PC-9 (cell line): ENCODE measurements around the gene L3MBTL3. TPM values are rescaled to one million over a fixed set of nuclear protein-coding genes. Genes with fewer than 3 reads are reported as not detected.

Experiments used
- BruUV-seq: library from RNA; stranded (reverse); fragments of 400-500 nt; replicated peaks from 2 replicates; lab custom pipeline; 2021; lab: Mats Ljungman, UMichigan
- CTCF ChIA-PET: fragments of 300-600 bp; sonication (Branson Sonifier 250); formaldehyde crosslinking; loops from one replicate; lab custom pipeline; 2022; ENCODE audit warnings: antibody characterized with exemption; lab: Charles Lee
- POLR2A ChIA-PET: fragments of 300-600 bp; sonication (Branson Sonifier 250); formaldehyde crosslinking; loops from one replicate; lab custom pipeline; 2022; ENCODE audit warnings: antibody characterized with exemption; ENCODE audit not compliant: unreplicated experiment; lab: Charles Lee
- DNase-seq, 2 experiments: peaks; one replicate each; pipeline versions ENCODE4 v3.0.0 to v3.0.0-alpha.2; 2015 to 2022; ENCODE audit warnings: mixed read lengths in 1 of 2
- H2AFZ ChIP-seq: fragments of 200-600 bp; sonication (generic); 2 replicates; pipeline ENCODE4 v1.8.1; 2017; ENCODE audit warnings: antibody characterized with exemption
- H3F3A ChIP-seq: fragments of 200-600 bp; sonication (generic); 2 replicates; pipeline ENCODE4 v1.8.1; 2017; ENCODE audit warnings: antibody characterized with exemption, mild to moderate bottlenecking, low read depth; ENCODE audit not compliant: insufficient read depth
- H3K27ac ChIP-seq: fragments of 200-600 bp; sonication (generic); 2 replicates; pipeline ENCODE4 v1.6.1; 2016; ENCODE audit warnings: mixed run types
- H3K27me3 ChIP-seq: fragments of 200-600 bp; sonication (generic); 2 replicates; pipeline ENCODE4 v1.6.1; 2016; ENCODE audit warnings: low read depth, mixed run types; ENCODE audit not compliant: insufficient read depth
- H3K36me3 ChIP-seq: fragments of 200-600 bp; sonication (generic); 2 replicates; pipeline ENCODE4 v1.6.1; 2016; ENCODE audit warnings: low read depth, mixed run types
- H3K4me1 ChIP-seq: fragments of 200-600 bp; sonication (generic); replicated peaks from 2 replicates; pipeline ENCODE4 v1.6.1; 2016; ENCODE audit warnings: mixed run types; ENCODE audit not compliant: insufficient read depth
- H3K4me2 ChIP-seq: fragments of 200-600 bp; sonication (generic); 2 replicates; pipeline ENCODE4 v1.6.1; 2017; ENCODE audit warnings: mixed run types
- H3K4me3 ChIP-seq: fragments of 200-600 bp; sonication (generic); 2 replicates; pipeline ENCODE4 v1.6.1; 2016; ENCODE audit warnings: mixed run types
- H3K79me2 ChIP-seq: fragments of 200-600 bp; sonication (generic); 2 replicates; pipeline ENCODE4 v1.6.1; 2017; ENCODE audit warnings: low read depth, mixed run types
- H3K9me2 ChIP-seq: fragments of 200-600 bp; sonication (generic); 2 replicates; pipeline ENCODE4 v1.8.1; 2017; ENCODE audit warnings: mild to moderate bottlenecking; ENCODE audit not compliant: insufficient read depth
- H3K9me3 ChIP-seq: fragments of 200-600 bp; sonication (generic); 2 replicates; pipeline ENCODE4 v1.8.1; 2016; ENCODE audit warnings: low read depth; ENCODE audit not compliant: insufficient read depth
- H4K20me1 ChIP-seq: fragments of 200-600 bp; sonication (generic); 2 replicates; pipeline ENCODE4 v1.8.1; 2017; ENCODE audit not compliant: insufficient read depth
- CTCF ChIP-seq: fragments of 200-600 bp; sonication (generic); conservative IDR thresholded peaks from 2 replicates; pipeline ENCODE4 v1.6.1; 2017; ENCODE audit warnings: mixed run types, antibody characterized with exemption, mild to moderate bottlenecking, moderate library complexity
- EZH2 ChIP-seq: fragments of 200-600 bp; sonication (generic); IDR thresholded peaks from 2 replicates; pipeline ENCODE4 v1.8.0; 2017; ENCODE audit warnings: antibody characterized with exemption, low read depth
- intact Hi-C: fragments of 100-400 bp; cut with micrococcal nuclease; formaldehyde crosslinking; loops from one replicate; pipeline ENCODE4 v1.10.0; 2022; ENCODE audit not compliant: unreplicated experiment
- total RNA-seq: library from RNA; stranded (reverse); gene quantifications from 2 replicates; pipeline ENCODE4 v1.2.3, GENCODE V29; 2021

L3MBTL3 gene
- total RNA-seq, 1 experiment from 2014 or later, result 6.1 TPM

- H3K9me3 ChIP-seq, result no peaks in the 10 kb centered on the region
- no peaks in the 10 kb centered on the region for H3K36me3 ChIP-seq
- intact Hi-C loops, result no loop called here
- H3K27me3 ChIP-seq, result no peaks in the 10 kb centered on the region
- POLR2A ChIA-PET, result no interaction called here
- no peaks in the 10 kb centered on the region for H3K4me1 ChIP-seq
- H2AFZ ChIP-seq, result peak overlapping the region; percentile 9; the same call in 1 of the 2 replicates
- CTCF ChIA-PET, result no interaction called here
- H3K9me2 ChIP-seq, result no peaks in the 10 kb centered on the region
- H3K79me2 ChIP-seq, result no peaks in the 10 kb centered on the region
- no peak overlapping the region for H3K4me3 ChIP-seq
- H4K20me1 ChIP-seq, result no peaks in the 10 kb centered on the region
- BruUV-seq, result no TSS peak
- H3F3A ChIP-seq, result no peaks in the 10 kb centered on the region
- no peak overlapping the region for H3K27ac ChIP-seq
- DNase-seq, result no peak
- TF ChIP-seq CTCF, result no peak
- TF ChIP-seq EZH2, result no peak
- no peak overlapping the region for H3K4me2 ChIP-seq
Measured at GRCh38 chr6:130132286-130132701, 113.9 kb downstream of the L3MBTL3 start.

- POLR2A ChIA-PET, result no interaction called here
- BruUV-seq, result no TSS peak
Measured at GRCh38 chr6:130134582-130134981, 116.2 kb downstream of the L3MBTL3 start.

GRCh38 chr6:130136798-130137197 lies 118.4 kb downstream of the L3MBTL3 start:
- no peak overlapping the region for H3K27ac ChIP-seq
- H3K4me2 ChIP-seq, result no peak overlapping the region
- H2AFZ ChIP-seq, result no peak overlapping the region
- TF ChIP-seq EZH2 (no peak), CTCF (no peak)
- BruUV-seq, result no TSS peak
- no peaks in the 10 kb centered on the region for H3K36me3 ChIP-seq
- no peak overlapping the region for H3K4me3 ChIP-seq
- ChIA-PET POLR2A (no interaction called here), CTCF (no interaction called here)
- H3F3A ChIP-seq, result no peaks in the 10 kb centered on the region
- no peaks in the 10 kb centered on the region for H3K79me2 ChIP-seq
- no peak for DNase-seq
- no peaks in the 10 kb centered on the region for H3K9me2 ChIP-seq
- H4K20me1 ChIP-seq, result no peaks in the 10 kb centered on the region
- no peaks in the 10 kb centered on the region for H3K4me1 ChIP-seq
- no peaks in the 10 kb centered on the region for H3K9me3 ChIP-seq
- intact Hi-C loops, result no loop called here
- H3K27me3 ChIP-seq, result no peaks in the 10 kb centered on the region

More at GRCh38 chr6:130134582-130134981, 116.2 kb downstream of the L3MBTL3 start:
- Histone ChIP-seq H4K20me1 (no peaks in the 10 kb centered on the region), H3K27me3 (no peaks in the 10 kb centered on the region), H3K9me2 (no peaks in the 10 kb centered on the region), H3K4me1 (no peaks in the 10 kb centered on the region), H3F3A (no peaks in the 10 kb centered on the region), H2AFZ (no peak overlapping the region), H3K9me3 (no peaks in the 10 kb centered on the region), H3K4me2 (no peak overlapping the region), H3K27ac (no peak overlapping the region), H3K4me3 (no peak overlapping the region), H3K79me2 (no peaks in the 10 kb centered on the region), H3K36me3 (no peaks in the 10 kb centered on the region)
- TF ChIP-seq CTCF (no peak), EZH2 (no peak)
- no peak for DNase-seq
- CTCF ChIA-PET, result no interaction called here
- intact Hi-C loops, result no loop called here
